Adrenal gland (tissue), 12 donors: ENCODE results near the gene MOK. TPM values are rescaled to one million over a fixed set of nuclear protein-coding genes. Genes with fewer than 3 reads are reported as not detected.

Experiments
- DNase-seq, 7 donors: peaks; one replicate each; pipeline ENCODE4 v3.0.0-alpha.2; 2019 to 2020
- H3K27ac ChIP-seq, 5 donors: fragments of 200-600 bp; sonication (generic) in 4 of 5; 1 replicate in 3 of 5; 2 replicates in 2 of 5; pipeline versions ENCODE4 v1.5.1 to v1.8.0; 2016 to 2020; ENCODE audit warnings: mild to moderate bottlenecking in 1 of 5
- H3K27me3 ChIP-seq: fragments of 200-600 bp; 2 replicates; pipeline ENCODE4 v1.8.0; 2021
- H3K36me3 ChIP-seq, 2 donors: fragments of 200-600 bp; replicated peaks in 1 of 2; 1 replicate in 1 of 2; 2 replicates in 1 of 2; pipeline versions ENCODE4 v1.5.1 to v1.8.0; 2018 to 2022
- H3K4me1 ChIP-seq, 2 donors: fragments of 200-600 bp; replicated peaks in 1 of 2; 1 replicate in 1 of 2; 2 replicates in 1 of 2; pipeline versions ENCODE4 v1.5.1 to v1.8.0; 2018 to 2021
- H3K4me3 ChIP-seq, 4 donors: fragments of 200-600 bp; sonication (generic) in 3 of 4; one replicate each; pipeline ENCODE4 v1.5.1; 2016 to 2018
- H3K9me3 ChIP-seq, 3 donors: fragments of 200-600 bp; sonication (generic) in 1 of 3; replicated peaks in 1 of 3; 1 replicate in 2 of 3; 2 replicates in 1 of 3; pipeline versions ENCODE4 v1.5.1 to v1.8.0; 2016 to 2021
- POLR2A ChIP-seq, 2 donors: fragments of 450-650 bp; IDR thresholded peaks; one replicate each; pipeline ENCODE4 v1.6.1; 2017; ENCODE audit warnings: antibody characterized with exemption in 2 of 2, mild to moderate bottlenecking in 2 of 2, moderate library complexity in 1 of 2
- WGBS, 4 donors: extraction: QIAGEN DNeasy Blood & Tissue Kit in 2 of 4; methylation state at CpG; one replicate each; pipeline versions ENCODE4 v1.1.5 to v1.1.7; 2013 to 2017; 5-methylcytosine and 5-hydroxymethylcytosine counted together
- intact Hi-C, 2 donors: fragments of 100-400 bp; cut with DNase I; formaldehyde crosslinking; loops; one replicate each; pipeline versions ENCODE4 v1.14.1 to v1.15.0; 2022 to 2023
- polyA plus RNA-seq, 3 donors: library from polyadenylated mRNA; stranded (reverse); fragments of 200-250 nt in 2 of 3; fragments of 350-450 nt in 1 of 3; fragmentation: Illumina TruSeq in 1 of 3; extraction: RNeasy Lipid Tissue Mini Kit (QIAGEN cat#74804) in 1 of 3; gene quantifications; one replicate each; pipeline ENCODE4 v1.2.3, GENCODE V29; 2013 to 2014
- total RNA-seq, 9 donors: library from RNA; depleted of rRNA in 4 of 9; stranded (reverse); fragments of >200 nt in 4 of 9; fragments of 120-200 nt in 1 of 9; fragmentation: NEBNext Ultra II Directional in 1 of 9; extraction: Animal tissue kit (Norgen Biotek cat#: 25700) in 1 of 9; gene quantifications; one replicate each; pipeline versions ENCODE4 v1.1.0 to v1.2.4, GENCODE V29; 2013 to 2023
- TF ChIP-seq, protein P1 (sequence below), 6 experiments: fragments of 450-650 bp in 4 of 6; fragments of 200-600 bp in 2 of 6; sonication (generic) in 1 of 6; IDR thresholded peaks; 1 replicate in 5 of 6; 2 replicates in 1 of 6; pipeline versions ENCODE4 v1.5.1 to v1.8.0; 2016 to 2021; ENCODE audit warnings: antibody characterized with exemption in 6 of 6, mild to moderate bottlenecking in 2 of 6, moderate library complexity in 1 of 6
- donor health status: healthy with polysubstance abuse.
- donor health status: Bipolar disorder and iron deficiency.
- donor health status: DM: yes; HTN: yes; CAD: no.
- donor health status: DM: no; HTN: no; CAD: no.
- donor health status: DM: no; HTN: no; CAD: no.
- donor health status: DM: yes; HTN: yes; CAD: no.

MOK gene
- total and polyA plus RNA-seq, 12 donors, result 10.1 to 54.4 (median 16.4) TPM

DNA sequence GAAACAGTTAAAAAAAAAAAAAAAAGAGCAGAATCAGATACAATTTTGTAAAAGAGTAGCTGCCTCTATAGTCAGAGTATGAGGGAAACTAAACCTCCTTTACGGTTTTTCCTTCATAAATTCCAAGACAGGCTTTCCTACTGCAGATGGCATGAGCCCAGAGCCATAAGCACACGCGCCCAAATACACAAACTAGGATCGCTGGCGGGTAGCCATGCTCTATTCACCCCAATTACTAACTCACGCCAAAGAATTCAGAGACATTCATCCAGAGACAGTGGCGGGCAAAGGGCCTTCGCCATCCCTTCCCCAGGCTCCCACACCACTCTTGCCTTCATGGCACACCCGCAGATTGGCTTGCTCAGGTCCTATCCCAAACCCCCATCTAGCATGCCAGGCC lies 48.2 kb downstream of the MOK start:
- DNase-seq, result no peak
- intact Hi-C loops, result no loop called here
- H3K36me3 ChIP-seq, result no peaks in the 10 kb centered on the region
- H3K27me3 ChIP-seq, result no peaks in the 10 kb centered on the region
- no peaks in the 10 kb centered on the region for H3K9me3 ChIP-seq
- H3K27ac ChIP-seq, result no peak overlapping the region
- H3K4me1 ChIP-seq, result no peaks in the 10 kb centered on the region
- 89 to 96% (median 94%) methylated on average over 9 of the region's 9 CpGs for WGBS, 4 donors
- TF ChIP-seq POLR2A (IDR thresholded peaks at IDR 0.05), result no peak
- TF ChIP-seq, protein P1, sequence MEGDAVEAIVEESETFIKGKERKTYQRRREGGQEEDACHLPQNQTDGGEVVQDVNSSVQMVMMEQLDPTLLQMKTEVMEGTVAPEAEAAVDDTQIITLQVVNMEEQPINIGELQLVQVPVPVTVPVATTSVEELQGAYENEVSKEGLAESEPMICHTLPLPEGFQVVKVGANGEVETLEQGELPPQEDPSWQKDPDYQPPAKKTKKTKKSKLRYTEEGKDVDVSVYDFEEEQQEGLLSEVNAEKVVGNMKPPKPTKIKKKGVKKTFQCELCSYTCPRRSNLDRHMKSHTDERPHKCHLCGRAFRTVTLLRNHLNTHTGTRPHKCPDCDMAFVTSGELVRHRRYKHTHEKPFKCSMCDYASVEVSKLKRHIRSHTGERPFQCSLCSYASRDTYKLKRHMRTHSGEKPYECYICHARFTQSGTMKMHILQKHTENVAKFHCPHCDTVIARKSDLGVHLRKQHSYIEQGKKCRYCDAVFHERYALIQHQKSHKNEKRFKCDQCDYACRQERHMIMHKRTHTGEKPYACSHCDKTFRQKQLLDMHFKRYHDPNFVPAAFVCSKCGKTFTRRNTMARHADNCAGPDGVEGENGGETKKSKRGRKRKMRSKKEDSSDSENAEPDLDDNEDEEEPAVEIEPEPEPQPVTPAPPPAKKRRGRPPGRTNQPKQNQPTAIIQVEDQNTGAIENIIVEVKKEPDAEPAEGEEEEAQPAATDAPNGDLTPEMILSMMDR (IDR thresholded peaks at IDR 0.05), result no peak
- H3K4me3 ChIP-seq, result no peak overlapping the region

DNA sequence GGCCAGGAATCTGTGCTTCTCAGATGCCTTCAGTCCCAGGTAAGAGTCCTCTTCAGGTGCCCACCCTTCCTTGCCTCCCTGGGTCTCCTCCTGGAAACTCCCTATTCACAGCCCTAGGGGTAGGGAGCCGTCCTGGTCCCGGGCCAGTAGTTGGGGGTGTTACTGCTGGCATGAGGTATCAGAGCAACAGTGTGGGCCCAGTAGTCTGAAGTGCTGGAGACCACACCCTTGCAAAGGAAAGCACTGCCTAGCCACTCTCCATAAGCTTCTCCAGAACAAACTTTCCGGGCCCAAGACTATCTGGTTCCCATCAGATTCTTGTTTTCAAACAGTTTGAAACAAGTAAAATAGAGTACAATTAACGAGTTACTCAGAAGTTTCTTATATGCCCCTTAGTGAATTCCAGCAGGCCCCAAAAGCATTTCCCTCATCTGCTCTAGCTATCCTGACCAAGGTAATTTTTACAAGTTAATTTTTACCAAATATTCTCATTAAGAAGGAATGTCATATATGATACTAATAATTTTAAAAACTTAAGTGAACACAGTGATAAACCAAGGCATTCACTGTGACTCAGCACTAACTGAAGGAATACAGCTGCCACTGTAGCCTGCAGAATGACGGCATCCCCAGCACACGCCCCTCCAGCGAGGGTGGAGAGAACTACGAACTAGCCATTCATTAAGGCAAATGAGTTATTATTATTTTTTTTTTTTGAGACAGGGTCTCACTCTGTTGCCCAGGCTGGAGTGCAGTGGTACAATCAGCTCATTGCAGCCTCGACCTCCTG lies 49.4 kb downstream of the MOK start:
- 79 to 83% (median 79%) methylated on average over 8 to 9 of the region's 9 CpGs for WGBS, 4 donors
- H3K27ac ChIP-seq, result peak overlapping the region in 2 of 5 donors; percentile 44 to 71
- H3K4me3 ChIP-seq, result no peak overlapping the region
- TF ChIP-seq, protein P1 (IDR thresholded peaks at IDR 0.05), result no peak
- no peak for TF ChIP-seq POLR2A (IDR thresholded peaks at IDR 0.05)
- no peaks in the 10 kb centered on the region for H3K4me1 ChIP-seq
- peak in 1 of 7 donors; percentile 9 for DNase-seq
- no peaks in the 10 kb centered on the region for H3K27me3 ChIP-seq
- H3K36me3 ChIP-seq, result no peaks in the 10 kb centered on the region
- H3K9me3 ChIP-seq, result no peaks in the 10 kb centered on the region
- intact Hi-C loops, result no loop called here

DNA sequence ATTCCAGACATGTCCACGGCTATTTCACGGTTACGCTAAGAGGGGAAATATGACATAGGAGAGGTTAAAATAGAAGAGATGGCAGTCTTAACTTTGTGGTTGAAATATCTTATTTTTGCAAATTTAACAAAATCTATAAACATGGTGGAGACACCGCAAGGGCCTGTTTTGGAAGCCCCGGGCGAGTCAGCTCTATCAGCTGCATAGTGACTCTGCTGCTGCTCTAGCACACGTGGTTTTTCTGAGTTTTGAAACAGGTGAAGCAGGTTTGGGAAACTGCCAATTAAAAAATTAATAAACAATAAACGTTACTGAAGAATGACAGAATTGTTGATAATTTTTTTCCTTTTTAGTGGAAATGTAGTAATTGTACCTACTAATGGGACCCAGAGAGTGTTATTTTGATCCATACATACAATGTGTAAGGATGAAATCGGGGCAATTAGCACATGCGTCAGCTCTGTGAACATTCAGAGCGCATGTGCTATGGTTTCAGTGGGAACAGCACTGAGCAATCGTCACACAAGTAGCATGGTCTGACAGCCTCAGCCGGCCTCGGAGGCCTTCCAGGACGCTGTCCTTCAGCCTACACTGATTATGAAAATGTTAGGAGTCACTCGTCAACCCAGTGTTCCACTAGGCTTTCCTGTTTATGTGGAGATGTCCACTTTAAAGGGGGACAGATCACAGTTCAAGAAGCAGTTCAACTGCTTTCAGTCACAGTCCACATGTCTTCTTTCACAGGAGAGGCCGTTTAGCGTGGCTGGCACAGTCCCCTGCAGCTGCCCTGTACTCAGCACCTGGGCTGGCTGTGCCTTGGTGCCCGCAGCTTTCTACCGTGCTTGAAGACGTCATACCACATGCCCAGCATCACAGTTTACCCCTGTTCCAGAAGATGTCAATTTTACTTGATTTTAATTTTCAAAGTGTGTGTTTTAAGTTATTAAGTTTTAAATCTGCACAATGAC lies 51.8 kb downstream of the MOK start:
- TF ChIP-seq, protein P1 (IDR thresholded peaks at IDR 0.05), result no peak
- TF ChIP-seq POLR2A (IDR thresholded peaks at IDR 0.05), result peak in 1 of 2 donors; percentile 28
- Histone ChIP-seq H3K9me3 (no peaks in the 10 kb centered on the region), H3K4me3 (no peak overlapping the region), H3K27me3 (no peaks in the 10 kb centered on the region), H3K36me3 (no peaks in the 10 kb centered on the region), H3K4me1 (no peaks in the 10 kb centered on the region), H3K27ac (peak overlapping the region in 4 of 5 donors; percentile 25 to 83 (median 52))
- intact Hi-C loops, result no loop called here
- DNase-seq, result peak; percentile 65 to 90 (median 83)
- WGBS, 4 donors, result 56 to 70% (median 60%) methylated on average over 20 to 21 of the region's 21 CpGs

DNA sequence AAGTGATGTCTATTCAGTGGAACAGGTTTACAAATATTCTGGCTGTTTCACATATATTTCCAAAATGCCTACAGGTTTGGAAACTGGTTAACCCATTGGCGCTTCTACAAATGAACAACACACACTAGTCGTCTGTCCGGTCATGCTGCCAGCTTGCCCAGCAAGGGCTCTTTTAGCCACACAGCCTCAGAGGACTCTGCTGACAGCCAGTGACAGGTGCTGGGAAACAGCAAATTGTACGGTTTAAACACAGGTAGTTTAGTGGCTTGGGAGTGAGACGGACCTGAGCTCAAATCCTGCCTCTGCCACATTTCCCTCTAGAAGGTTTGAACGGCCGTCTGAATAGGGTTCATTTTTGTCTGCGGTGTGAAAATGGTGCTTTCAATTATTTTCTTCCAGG lies 53.8 kb downstream of the MOK start:
- Histone ChIP-seq H3K4me1 (no peaks in the 10 kb centered on the region), H3K36me3 (no peaks in the 10 kb centered on the region), H3K9me3 (no peaks in the 10 kb centered on the region), H3K27me3 (no peaks in the 10 kb centered on the region), H3K4me3 (no peak overlapping the region), H3K27ac (no peak overlapping the region)
- intact Hi-C loops, result no loop called here
- no peak for TF ChIP-seq POLR2A (IDR thresholded peaks at IDR 0.05)
- TF ChIP-seq, protein P1 (IDR thresholded peaks at IDR 0.05), result no peak
- no peak for DNase-seq
- WGBS, 4 donors, result 91 to 96% (median 96%) methylated on average over 8 of the region's 8 CpGs
